Brain (organoid and tissue), 1 donor: ENCODE results near the gene OR4S2. TPM values are rescaled to one million over a fixed set of nuclear protein-coding genes. Genes with fewer than 3 reads are reported as not detected.

Source experiments
- polyA plus RNA-seq: library from polyadenylated mRNA; stranded (reverse); fragments of 350-450 nt; fragmentation: Illumina TruSeq; extraction: RNeasy Lipid Tissue Mini Kit (QIAGEN cat#74804); gene quantifications from one replicate; pipeline ENCODE4 v1.2.3, GENCODE V29; 2015; ENCODE audit warnings: low read depth, low replicate concordance; ENCODE audit not compliant: insufficient read depth

Gene OR4S2
- polyA plus RNA-seq, 1 donor from 2014 or later: not detected

Other genes starting within 250 kb of the OR4S2 start
- gene OR4C15, start 93.9 kb upstream of the OR4S2 start, polyA plus RNA-seq: not detected
- not detected for gene OR4C16, start 76.2 kb upstream of the OR4S2 start, polyA plus RNA-seq
- not detected for gene OR4C11, start 40.7 kb upstream of the OR4S2 start, polyA plus RNA-seq
- gene OR4P4, start 13.2 kb upstream of the OR4S2 start, polyA plus RNA-seq: not detected
- not detected for gene OR4C6, start 13.9 kb downstream of the OR4S2 start, polyA plus RNA-seq
- not detected for gene OR5D13, start 125.1 kb downstream of the OR4S2 start, polyA plus RNA-seq
- not detected for gene OR5D14, start 147.2 kb downstream of the OR4S2 start, polyA plus RNA-seq
- gene OR5L1, start 163.0 kb downstream of the OR4S2 start, polyA plus RNA-seq: not detected
- not detected for gene OR5D18, start 171.3 kb downstream of the OR4S2 start, polyA plus RNA-seq
- gene OR5L2, start 178.9 kb downstream of the OR4S2 start, polyA plus RNA-seq: not detected
- not detected for gene OR5D16, start 190.4 kb downstream of the OR4S2 start, polyA plus RNA-seq
- gene TRIM51, start 235.0 kb downstream of the OR4S2 start, polyA plus RNA-seq: not detected